ENCODE measurements around the gene DIP2C. TPM values are rescaled to one million over a fixed set of nuclear protein-coding genes. Genes with fewer than 3 reads are reported as not detected.

The DIP2C gene
- total and polyA plus RNA-seq, 2 donors (not counting 1 experiment from before 2014, with no cell fraction given): 1.3 to 1.9 TPM

- WGBS (ENCODE audit: insufficient coverage): 90% methylated on average over 18 of the region's 18 CpGs
Measured at GRCh38 chr10:691216-691615, 1.7 kb upstream of the DIP2C start.

DNA sequence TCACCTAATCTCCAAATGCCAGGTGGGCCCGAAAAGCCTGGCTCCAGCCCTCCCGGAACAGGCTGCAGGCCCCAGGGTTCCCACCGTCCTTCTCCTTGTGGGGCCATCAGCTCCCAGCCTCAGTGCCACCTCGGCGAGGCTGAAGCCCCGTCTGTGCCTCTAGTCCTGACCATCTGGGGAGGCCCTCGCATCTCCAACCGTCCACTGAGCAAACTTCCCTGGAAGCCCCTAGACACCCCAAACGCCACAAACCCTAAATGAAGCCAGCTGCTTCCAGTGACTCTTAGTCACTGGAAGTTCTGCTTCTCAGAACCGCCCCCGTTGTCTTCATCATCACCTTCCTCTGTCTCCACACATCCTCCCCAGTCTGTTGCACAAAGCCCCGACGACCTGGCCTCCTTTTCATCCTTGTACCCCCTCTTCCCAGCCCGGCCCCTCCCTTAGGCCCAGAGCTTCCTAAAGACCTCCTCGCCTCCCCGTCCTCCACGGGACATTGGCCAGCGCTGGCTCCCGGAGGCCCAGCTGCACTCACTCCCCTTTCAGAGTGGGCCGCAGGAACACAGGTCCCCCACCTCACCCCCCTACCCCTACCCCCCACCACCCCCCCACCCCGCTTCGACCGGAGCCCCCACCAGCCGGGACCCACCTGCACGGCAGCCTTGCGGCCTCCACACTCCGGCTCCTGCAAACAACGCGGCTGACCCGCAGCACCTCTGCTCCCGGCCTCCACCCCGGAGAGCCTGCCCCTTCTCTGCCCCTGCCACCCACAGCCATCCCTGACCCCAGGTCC, 1.1 kb upstream of the DIP2C start:
- no peak overlapping the region for H3K27ac Mint-ChIP-seq
- H3K4me1 Mint-ChIP-seq: peaks cover 4% of the 10 kb centered on the region
- Histone ChIP-seq H3K9ac (ENCODE audit: low read length) (no peak overlapping the region), H3K9me3 (ENCODE audit: control extremely low read depth in 1 of 3, control insufficient read depth in 2 of 3, insufficient read depth in 1 of 3, low read length in 2 of 3) (peaks cover 0 to 13% (median 0%) of the 10 kb centered on the region in 3 donors), H3K4me1 (ENCODE audit: control insufficient read depth in 2 of 2, insufficient read depth in 2 of 2, low read length in 2 of 2) (no peaks in the 10 kb centered on the region), H3K79me2 (ENCODE audit: control insufficient read depth, insufficient read depth, low read length) (no peaks in the 10 kb centered on the region), H3K36me3 (replicated peaks in 1 of 2; ENCODE audit: control extremely low read depth in 1 of 2, control insufficient read depth in 1 of 2, extremely low read depth in 1 of 2, insufficient read depth in 2 of 2, low read length in 1 of 2) (no peaks in the 10 kb centered on the region), H3K27ac (ENCODE audit: low read length in 2 of 2) (no peak overlapping the region), H3K4me3 (ENCODE audit: control extremely low read depth in 1 of 5, extremely low read depth in 1 of 5, insufficient read depth in 1 of 5, low read depth in 2 of 5, low read length in 4 of 5) (no peak overlapping the region), H4K20me1 (ENCODE audit: control insufficient read depth, insufficient read depth, low read length, poor library complexity, severe bottlenecking) (no peaks in the 10 kb centered on the region), H3K4me2 (replicated peaks; ENCODE audit: low read depth, low read length, poor library complexity, severe bottlenecking) (peak overlapping the region; percentile 8), H3K27me3 (replicated peaks in 1 of 4; ENCODE audit: control extremely low read depth in 1 of 4, control insufficient read depth in 3 of 4, insufficient read depth in 4 of 4, low read length in 3 of 4) (peaks cover 0 to 15% (median 3%) of the 10 kb centered on the region in 4 experiments), H2AFZ (ENCODE audit: insufficient read depth, low read depth, low read length, poor library complexity, severe bottlenecking) (no peak overlapping the region)
- H3K9me3 Mint-ChIP-seq (ENCODE audit: insufficient read depth): no peaks in the 10 kb centered on the region
- H3K27me3 Mint-ChIP-seq: peaks cover 58% of the 10 kb centered on the region
- POLR2A ChIA-PET: no interaction called here
- no peak for TF ChIP-seq EZH2 (IDR thresholded peaks at IDR 0.05; ENCODE audit: borderline replicate concordance, insufficient read depth, low read depth, low read length, poor library complexity, severe bottlenecking)
- TF ChIP-seq, protein P1, sequence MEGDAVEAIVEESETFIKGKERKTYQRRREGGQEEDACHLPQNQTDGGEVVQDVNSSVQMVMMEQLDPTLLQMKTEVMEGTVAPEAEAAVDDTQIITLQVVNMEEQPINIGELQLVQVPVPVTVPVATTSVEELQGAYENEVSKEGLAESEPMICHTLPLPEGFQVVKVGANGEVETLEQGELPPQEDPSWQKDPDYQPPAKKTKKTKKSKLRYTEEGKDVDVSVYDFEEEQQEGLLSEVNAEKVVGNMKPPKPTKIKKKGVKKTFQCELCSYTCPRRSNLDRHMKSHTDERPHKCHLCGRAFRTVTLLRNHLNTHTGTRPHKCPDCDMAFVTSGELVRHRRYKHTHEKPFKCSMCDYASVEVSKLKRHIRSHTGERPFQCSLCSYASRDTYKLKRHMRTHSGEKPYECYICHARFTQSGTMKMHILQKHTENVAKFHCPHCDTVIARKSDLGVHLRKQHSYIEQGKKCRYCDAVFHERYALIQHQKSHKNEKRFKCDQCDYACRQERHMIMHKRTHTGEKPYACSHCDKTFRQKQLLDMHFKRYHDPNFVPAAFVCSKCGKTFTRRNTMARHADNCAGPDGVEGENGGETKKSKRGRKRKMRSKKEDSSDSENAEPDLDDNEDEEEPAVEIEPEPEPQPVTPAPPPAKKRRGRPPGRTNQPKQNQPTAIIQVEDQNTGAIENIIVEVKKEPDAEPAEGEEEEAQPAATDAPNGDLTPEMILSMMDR (IDR thresholded peaks at IDR 0.05): no peak
- peak overlapping the region; percentile 64 for H3K4me3 Mint-ChIP-seq
- CTCF ChIA-PET: no interaction called here
- intact Hi-C loops (cut with micrococcal nuclease): no loop called here
- 79% methylated on average over 23 of the region's 32 CpGs for WGBS (ENCODE audit: insufficient coverage)
- DNase-seq (no peak), ATAC-seq (ENCODE audit: low read depth) (no peak)

More at GRCh38 chr10:691216-691615, 1.7 kb upstream of the DIP2C start:
- Histone ChIP-seq H2AFZ (ENCODE audit: insufficient read depth, low read depth, low read length, poor library complexity, severe bottlenecking) (no peak overlapping the region), H3K4me1 (ENCODE audit: control insufficient read depth in 2 of 2, insufficient read depth in 2 of 2, low read length in 2 of 2) (no peaks in the 10 kb centered on the region), H3K27me3 (replicated peaks in 1 of 4; ENCODE audit: control extremely low read depth in 1 of 4, control insufficient read depth in 3 of 4, insufficient read depth in 4 of 4, low read length in 3 of 4) (peaks cover 0 to 15% (median 3%) of the 10 kb centered on the region in 4 experiments), H3K27ac (ENCODE audit: low read length in 2 of 2) (no peak overlapping the region), H3K9ac (ENCODE audit: low read length) (no peak overlapping the region), H4K20me1 (ENCODE audit: control insufficient read depth, insufficient read depth, low read length, poor library complexity, severe bottlenecking) (no peaks in the 10 kb centered on the region), H3K79me2 (ENCODE audit: control insufficient read depth, insufficient read depth, low read length) (no peaks in the 10 kb centered on the region), H3K36me3 (replicated peaks in 1 of 2; ENCODE audit: control extremely low read depth in 1 of 2, control insufficient read depth in 1 of 2, extremely low read depth in 1 of 2, insufficient read depth in 2 of 2, low read length in 1 of 2) (no peaks in the 10 kb centered on the region), H3K4me3 (ENCODE audit: control extremely low read depth in 1 of 5, extremely low read depth in 1 of 5, insufficient read depth in 1 of 5, low read depth in 2 of 5, low read length in 4 of 5) (no peak overlapping the region), H3K9me3 (ENCODE audit: control extremely low read depth in 1 of 3, control insufficient read depth in 2 of 3, insufficient read depth in 1 of 3, low read length in 2 of 3) (peaks cover 0 to 8% (median 0%) of the 10 kb centered on the region in 3 donors), H3K4me2 (replicated peaks; ENCODE audit: low read depth, low read length, poor library complexity, severe bottlenecking) (no peak overlapping the region)
- no peak overlapping the region for H3K27ac Mint-ChIP-seq
- TF ChIP-seq EZH2 (IDR thresholded peaks at IDR 0.05; ENCODE audit: borderline replicate concordance, insufficient read depth, low read depth, low read length, poor library complexity, severe bottlenecking): no peak
- POLR2A ChIA-PET: no interaction called here
- H3K4me3 Mint-ChIP-seq: peak overlapping the region; percentile 26
- no peaks in the 10 kb centered on the region for H3K9me3 Mint-ChIP-seq (ENCODE audit: insufficient read depth)
- DNase-seq (no peak), ATAC-seq (ENCODE audit: low read depth) (no peak)
- H3K27me3 Mint-ChIP-seq: peaks cover 62% of the 10 kb centered on the region
- CTCF ChIA-PET: no interaction called here
- intact Hi-C loops (cut with micrococcal nuclease): no loop called here
- H3K4me1 Mint-ChIP-seq: peaks cover 4% of the 10 kb centered on the region
